Gastrocnemius medialis (tissue), 4 donors: Measurements from ENCODE around the gene RING1.

Experiments used
- POLR2A ChIP-seq, 2 donors: fragments of 450-650 bp; IDR thresholded peaks; one replicate each; pipeline ENCODE4 v1.6.1; 2017; ENCODE audit warnings: antibody characterized with exemption in 2 of 2, mild to moderate bottlenecking in 2 of 2, moderate library complexity in 2 of 2
- TF ChIP-seq, protein P1 (sequence below), 5 experiments: fragments of 450-650 bp in 3 of 5; fragments of 200-600 bp in 2 of 5; sonication (generic) in 2 of 5; IDR thresholded peaks in 4 of 5; conservative IDR thresholded peaks in 1 of 5; 1 replicate in 4 of 5; 2 replicates in 1 of 5; pipeline ENCODE4 v1.5.1; 2016 to 2019; ENCODE audit warnings: antibody characterized with exemption in 5 of 5, mild to moderate bottlenecking in 3 of 5, moderate library complexity in 3 of 5

DNA sequence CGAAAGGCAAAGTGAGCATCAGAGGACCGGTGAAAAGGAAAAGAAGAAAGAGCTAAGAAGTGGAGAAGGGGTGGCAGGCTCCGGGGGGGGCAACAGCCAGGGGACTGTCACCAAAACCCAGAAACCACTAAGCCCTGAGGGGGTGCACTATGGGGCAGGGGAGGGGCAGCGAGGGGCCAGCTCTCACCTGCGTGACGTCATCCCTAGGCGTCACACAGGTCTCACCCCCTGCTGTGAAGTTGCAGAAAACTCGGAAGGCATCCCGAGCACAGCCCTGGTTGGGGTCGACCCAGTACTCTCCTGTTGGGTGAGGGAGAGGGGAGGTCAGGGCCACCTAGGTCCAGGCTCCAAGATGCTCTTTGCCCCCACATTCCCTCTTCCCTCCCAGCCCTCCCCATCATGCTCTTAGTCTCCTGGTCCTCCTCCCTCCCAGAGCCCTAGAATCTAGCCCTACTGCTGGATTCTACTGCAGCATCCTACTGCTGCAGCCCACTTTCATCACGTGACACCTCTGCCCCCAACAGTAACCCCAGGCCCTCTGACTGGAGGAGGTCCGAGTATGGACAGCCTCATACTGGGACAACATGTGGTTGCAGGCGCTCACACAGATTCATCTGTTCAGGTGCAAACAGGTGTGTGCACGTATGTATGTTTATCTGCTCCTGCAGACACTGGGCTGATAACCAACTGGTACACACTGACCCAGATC, 43.5 kb upstream of the RING1 start:
- TF ChIP-seq, protein P1, sequence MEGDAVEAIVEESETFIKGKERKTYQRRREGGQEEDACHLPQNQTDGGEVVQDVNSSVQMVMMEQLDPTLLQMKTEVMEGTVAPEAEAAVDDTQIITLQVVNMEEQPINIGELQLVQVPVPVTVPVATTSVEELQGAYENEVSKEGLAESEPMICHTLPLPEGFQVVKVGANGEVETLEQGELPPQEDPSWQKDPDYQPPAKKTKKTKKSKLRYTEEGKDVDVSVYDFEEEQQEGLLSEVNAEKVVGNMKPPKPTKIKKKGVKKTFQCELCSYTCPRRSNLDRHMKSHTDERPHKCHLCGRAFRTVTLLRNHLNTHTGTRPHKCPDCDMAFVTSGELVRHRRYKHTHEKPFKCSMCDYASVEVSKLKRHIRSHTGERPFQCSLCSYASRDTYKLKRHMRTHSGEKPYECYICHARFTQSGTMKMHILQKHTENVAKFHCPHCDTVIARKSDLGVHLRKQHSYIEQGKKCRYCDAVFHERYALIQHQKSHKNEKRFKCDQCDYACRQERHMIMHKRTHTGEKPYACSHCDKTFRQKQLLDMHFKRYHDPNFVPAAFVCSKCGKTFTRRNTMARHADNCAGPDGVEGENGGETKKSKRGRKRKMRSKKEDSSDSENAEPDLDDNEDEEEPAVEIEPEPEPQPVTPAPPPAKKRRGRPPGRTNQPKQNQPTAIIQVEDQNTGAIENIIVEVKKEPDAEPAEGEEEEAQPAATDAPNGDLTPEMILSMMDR (IDR thresholded peaks at IDR 0.05 in 4 of 5, conservative IDR thresholded peaks at IDR 0.05 in 1 of 5): no peak
- no peak for TF ChIP-seq POLR2A (IDR thresholded peaks at IDR 0.05)
